GM21576 (cell line): ENCODE measurements around the gene ISCU.
"Not testable (repeated sequence)": the region's sequence is repeated elsewhere in the genome, so short reads cannot be mapped to it uniquely, and the experiment has no call there.

Source experiments
- ATAC-seq: cut with Tn5 transposase; IDR thresholded peaks from one replicate; pipeline ENCODE4 v1.9.1; 2021; ENCODE audit warnings: mild to moderate bottlenecking, moderate library complexity; ENCODE audit not compliant: unreplicated experiment

The ISCU gene

DNA sequence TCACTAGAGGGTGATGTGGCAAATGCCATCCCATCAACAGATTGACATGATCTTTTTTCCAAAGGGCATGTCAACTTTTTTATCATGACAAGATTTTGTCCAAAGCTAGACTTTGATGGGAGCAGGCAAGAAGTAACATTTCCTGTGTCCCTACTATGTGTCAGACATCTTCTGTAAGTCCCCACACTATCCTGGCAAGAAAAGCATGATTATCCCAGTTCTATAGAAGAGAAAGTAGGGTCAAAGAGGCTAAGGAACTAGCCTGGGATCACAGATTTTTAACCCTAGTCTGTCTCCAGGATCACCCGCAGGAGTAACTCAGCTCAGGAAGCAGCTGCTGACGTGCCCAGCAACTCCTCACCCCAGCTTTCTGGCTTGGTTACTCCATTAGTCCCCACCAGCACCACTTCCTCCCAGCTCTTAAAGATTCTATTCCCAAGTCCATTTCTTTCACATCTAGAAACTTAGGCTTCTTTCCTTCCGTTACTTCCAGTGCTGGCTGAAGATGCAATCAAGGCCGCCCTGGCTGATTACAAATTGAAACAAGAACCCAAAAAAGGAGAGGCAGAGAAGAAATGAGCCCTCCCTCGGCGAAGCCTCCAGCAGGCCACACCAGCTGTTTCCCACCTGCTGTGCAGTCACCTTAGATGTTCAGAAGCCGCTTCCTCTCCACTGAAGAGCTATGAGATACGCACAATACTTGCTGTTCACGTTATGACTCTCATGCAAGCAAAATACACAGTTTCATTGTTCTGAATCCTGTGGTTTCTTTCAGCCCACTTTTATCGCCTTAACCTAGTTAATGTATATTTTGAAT is 6.2 kb downstream of the ISCU start:
- ATAC-seq: peak; percentile 80

DNA sequence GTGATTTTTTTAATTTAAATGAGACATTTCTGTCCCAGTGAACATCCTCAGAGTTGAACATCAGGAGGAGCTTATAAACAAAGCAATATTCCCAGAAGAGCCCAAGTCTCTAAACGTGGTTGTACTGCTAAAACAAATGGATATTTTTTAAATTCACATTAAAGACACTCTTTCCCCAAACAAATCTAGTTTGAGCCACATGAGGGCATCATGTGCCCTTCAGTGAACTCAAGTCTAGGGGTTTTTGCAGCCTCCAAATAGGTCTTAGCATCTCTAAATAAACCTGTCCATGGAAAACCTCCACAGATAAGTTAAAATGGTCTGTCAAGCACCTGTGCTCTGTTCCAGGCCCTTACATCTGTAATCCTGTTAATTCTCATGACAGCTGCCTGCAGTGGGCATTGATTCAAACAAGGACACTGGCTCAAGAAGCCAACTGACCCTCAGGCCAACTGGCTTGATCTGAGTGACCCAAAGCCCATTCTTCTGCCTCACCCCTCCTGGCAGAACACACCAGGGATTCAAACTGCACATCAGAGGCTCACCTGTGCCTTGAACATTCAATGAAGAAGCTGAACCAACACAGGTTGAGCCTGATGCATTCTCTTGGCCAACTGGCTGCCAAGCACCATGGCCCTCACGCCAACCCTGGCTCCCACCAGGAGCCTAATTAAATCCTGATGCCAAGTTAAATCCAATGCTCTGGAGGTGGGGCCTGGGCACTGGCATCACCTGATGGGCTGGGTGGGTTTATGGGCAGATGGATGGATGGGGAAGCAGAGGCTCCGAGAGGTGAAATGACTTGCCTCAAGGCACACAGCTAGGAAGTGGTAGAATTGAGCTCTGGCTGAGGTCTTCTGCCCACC is 8.6 kb downstream of the ISCU start:
- ATAC-seq: no peak

DNA sequence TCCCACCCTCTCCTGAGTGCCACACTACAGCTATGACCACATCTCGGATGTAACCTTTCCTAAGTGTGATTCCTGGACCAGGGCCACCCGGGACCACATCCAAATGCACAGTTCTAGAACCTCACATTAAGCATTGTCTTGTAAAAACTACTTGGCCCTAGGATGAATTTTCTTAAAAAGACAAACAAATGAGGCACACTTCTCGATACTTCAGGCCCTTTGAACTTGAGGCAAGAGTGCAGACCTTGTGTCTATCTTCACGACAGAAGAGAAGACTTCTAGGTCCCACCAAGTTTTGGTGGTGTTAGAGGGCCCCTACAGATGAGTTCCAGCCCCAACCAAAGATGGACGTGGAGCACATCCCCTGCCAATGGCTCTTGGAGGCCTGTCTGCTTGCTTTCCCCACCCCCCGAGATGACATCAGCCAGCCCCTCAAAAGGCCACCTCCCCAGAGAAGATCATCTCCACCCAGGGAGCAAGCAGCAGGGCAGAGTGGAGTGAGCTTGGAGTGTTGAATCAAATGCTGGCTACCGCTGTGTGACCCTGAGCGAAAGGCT is 9.3 kb downstream of the ISCU start:
- ATAC-seq: no peak

DNA sequence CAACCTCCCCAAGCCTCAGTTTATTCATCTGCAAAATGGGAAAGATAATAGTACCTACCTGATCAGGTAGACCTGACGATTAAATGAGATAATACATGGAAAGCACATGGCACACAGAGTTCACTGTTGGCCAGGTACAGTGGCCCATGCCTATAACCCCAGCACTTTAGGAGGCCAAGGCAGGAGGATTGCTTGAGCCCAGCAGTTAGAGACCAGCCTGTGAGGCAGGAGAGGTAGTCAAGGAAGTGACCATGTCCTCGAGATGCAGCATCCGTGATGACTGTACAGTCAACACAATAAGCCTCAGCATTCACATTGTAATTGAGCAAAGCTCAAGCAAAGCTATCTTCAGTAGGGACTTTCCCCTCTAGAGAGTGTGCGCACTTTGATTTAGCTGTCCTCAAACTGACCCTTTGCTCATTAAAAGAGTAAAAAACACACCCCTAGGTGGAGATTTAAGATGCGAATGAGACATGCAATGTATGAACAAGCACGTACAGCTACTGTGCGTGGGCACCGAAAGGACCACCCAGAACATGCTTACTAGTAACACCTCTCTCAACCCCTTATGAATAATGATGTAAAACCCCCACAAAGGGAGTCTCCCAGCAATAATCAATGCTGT is 9.9 kb downstream of the ISCU start:
- no peak for ATAC-seq

DNA sequence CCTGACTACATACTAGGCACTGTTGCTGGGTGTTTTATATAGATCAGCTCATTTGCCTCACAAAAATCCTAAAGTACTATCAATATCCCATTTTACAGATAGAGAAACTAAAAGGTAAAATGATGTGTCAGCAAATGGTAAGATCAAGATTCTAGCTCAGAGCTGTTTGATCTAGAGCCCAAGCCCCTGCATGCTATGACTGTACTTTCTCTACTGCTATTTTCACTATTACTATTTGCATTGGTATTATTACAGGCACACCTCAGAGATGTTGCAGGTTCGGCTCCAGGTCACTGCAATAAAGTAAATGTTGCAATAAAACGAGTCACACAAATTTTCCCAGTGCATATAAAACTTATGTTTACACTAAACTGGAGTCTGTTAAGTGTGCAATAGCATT is 10.9 kb downstream of the ISCU start:
- ATAC-seq: no peak

DNA sequence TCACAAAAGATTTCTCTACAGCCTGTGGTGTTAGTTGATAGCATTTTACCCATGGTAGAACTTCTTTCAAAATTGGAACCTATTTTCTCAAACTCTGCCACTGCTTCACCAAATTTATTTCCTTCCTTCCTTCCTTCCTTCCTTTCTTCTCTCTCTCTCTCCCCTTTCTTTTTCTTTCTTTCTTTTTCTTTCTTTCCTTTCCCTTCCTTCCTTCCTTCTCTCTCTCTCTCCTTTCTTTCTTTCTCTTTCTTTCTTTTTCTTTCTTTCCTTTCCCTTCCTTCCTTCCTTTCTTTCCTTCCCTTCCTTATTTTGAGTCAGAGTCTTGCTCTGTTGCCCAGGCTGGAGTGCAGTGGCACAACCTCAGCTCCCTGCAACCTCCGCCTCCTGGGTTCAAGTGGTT is 11.9 kb downstream of the ISCU start:
- not testable (repeated sequence) for ATAC-seq

DNA sequence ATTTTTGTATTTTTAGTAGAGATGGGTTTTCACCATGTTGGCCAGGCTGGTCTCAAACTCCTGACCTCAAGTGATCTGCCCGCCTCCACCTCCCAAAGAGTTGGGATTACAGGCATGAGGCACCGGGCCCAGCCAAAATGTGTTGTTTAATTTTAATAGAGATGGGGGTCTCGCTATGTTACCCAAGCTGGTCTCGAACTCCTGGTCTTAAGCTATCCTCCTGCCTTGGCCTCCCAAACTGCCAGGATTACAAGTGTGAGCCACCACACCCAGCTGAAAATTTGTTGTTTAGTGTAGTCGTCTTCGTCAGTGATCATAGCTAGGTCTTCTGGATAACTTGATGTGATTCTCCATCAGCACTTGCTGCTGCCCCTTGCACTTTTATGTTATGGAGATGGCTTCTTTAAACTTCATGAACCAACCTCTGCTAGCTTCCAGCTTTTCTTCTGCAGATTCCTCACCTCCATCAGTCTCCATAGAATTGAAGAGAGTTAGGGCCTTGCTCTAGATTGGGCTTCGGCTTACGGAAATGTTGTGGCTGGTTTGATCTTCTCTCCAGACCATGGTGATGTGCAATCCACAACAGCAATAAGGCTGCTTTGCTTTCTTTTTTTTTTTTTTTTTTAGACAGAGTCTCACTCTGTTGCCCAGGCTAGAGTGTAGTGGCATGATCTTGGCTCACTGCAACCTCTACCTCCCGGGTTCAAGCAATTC is 13.0 kb downstream of the ISCU start:
- ATAC-seq: no peak

DNA sequence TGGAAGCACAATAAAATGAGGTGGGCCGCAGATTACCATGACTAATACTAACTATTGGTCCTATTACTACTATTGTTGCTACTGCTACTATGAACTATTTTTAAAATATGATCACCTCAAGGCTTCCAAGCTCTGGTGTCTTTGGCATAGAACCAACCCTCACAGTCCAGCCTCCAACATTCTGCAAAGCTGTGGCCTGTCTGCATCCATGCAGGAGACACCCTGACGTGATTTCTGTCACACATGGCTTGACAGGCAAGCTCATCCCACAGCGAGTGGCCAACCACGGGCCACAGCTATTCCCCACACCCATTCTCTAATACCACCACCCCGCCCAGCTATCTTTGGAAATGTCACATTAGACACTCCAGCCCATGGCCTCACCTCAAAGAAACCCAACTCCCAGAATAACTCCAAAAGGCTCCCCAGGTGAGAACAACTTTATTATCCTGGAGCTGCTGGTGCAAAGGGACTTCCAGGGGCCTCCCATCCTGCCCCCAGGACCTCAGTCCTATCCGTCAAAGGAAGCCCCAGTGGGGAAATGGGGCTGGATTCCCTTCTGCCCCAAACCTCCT is 14.4 kb downstream of the ISCU start:
- ATAC-seq: no peak

DNA sequence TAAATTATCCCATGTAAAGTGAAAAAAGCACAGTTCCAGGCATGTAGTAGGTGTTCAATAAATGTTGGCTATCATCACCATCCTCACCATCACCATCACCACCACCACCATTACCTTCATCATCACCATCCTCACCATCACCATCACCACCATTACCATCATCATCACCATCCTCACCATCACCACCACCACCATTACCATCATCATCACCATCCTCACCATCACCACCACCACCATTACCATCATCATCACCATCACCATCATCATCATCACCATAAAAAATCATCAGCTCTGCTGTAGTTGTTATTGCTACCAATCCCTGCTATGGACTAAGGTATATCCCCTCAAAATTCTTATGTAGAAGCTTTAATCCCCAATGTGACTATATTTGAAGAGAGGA is 15.1 kb downstream of the ISCU start:
- no peak for ATAC-seq

DNA sequence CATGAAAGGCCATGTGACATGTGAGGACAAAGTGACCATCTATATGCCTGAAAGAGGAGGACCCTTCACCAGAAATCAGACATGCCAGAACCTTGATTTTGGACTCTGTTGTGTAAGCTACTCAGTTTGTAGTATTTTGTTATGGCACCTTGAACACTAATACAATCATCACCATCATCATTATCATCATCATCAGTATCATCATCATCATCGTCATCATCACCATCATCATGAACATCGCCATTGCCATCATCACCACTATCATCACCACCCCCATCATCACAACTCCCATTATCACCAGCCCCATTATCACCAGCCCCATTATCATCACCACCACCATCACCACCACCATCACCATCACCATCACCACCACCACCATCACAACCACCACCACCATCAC is 15.9 kb downstream of the ISCU start:
- ATAC-seq: no peak

DNA sequence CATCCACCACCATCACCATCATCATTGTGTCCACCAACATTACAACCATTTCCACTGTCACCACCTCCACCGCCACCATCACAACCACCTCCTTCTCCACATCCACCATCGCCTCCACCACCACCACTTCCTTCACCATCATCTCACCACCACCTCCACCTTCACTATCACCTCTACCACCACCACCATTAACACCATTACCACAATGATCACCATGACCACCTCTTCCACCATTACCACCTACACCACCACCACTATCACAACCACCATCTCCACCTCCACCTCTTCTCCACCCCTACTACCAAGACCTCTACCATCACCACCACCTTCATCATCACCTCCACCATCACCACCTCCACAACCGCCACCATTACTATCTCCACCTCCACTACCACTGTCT is 16.4 kb downstream of the ISCU start:
- no peak for ATAC-seq

DNA sequence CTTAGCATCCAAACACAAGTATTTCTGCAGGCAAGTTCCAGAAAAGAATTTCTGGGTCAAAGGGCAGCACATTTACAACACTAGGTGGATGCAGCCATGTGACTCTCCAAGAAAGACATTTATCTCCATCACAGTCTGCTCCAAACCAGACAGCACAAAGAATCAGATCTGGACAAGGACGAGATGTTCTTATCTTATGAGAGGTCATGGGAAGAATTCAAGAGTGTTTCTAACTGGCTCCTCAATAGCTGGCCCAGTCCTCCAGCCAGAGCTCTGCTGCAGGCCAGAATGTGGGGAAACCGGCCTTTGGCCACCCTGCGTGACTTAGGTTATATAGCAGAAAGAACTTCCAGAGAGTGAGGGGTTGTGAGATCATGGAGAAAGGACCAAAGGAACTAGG is 18.1 kb downstream of the ISCU start:
- ATAC-seq: no peak

DNA sequence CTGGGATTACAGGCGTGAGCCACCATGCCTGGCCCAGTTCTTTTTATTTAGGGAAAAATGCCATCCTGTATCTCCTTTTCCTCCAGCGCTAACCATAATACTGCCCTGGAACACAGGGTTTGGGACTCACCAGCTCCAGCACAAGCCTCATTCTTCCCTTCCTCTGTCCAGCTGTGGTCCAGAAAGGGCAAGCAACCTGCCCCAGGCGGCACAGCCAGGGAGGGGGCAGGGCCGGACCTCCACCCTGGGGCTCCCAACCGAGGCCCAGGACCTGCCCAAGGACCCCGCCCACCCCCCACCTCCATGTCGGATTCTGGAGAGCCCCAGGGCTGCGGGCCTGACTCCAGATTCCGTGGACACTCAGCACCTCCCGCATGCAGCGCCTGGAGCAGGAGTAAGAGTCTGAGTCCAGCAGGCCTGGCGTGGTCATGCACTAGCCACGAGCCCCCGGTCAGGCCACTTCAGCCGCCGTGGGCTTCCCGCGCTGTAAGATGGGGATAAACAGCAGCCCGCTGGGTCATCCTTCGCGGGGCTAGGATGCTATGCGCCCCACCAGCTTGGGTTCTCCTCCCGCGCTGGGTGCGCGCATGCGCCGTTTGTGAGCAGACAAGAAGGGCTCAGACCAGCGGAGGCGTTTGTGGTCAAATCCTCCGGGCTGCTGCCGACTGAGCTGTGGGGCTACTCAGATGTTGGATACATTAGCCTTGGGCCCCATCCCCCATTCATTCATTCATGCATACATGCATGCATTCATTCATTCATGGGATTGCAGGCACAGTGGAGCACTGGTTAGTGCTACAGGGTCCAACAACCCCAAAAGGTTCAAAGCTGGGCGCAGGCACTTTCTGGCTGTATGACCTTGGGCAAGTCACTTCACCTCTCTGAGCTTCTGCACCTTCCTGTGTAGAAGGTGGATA is 19.2 kb downstream of the ISCU start:
- no peak for ATAC-seq

DNA sequence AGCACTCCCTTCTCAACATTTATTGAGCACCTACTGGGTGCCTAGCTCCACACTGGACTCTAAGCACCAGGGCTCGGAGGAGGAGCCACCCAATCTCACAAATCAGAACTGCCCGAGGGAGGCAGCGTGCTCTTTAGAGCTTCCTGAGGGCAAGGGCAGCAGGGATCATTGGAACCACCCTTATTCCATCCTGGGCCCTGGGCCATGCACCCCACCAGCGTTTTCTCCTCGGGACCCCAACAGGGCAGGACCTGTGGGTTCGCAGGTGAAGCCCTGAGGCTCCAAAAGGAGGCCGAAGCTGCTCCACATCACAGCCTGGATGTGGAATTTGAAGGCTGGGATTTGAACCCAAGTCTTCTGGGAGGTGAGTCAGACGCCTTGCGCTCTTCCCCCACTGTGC is 20.1 kb downstream of the ISCU start:
- ATAC-seq: no peak

DNA sequence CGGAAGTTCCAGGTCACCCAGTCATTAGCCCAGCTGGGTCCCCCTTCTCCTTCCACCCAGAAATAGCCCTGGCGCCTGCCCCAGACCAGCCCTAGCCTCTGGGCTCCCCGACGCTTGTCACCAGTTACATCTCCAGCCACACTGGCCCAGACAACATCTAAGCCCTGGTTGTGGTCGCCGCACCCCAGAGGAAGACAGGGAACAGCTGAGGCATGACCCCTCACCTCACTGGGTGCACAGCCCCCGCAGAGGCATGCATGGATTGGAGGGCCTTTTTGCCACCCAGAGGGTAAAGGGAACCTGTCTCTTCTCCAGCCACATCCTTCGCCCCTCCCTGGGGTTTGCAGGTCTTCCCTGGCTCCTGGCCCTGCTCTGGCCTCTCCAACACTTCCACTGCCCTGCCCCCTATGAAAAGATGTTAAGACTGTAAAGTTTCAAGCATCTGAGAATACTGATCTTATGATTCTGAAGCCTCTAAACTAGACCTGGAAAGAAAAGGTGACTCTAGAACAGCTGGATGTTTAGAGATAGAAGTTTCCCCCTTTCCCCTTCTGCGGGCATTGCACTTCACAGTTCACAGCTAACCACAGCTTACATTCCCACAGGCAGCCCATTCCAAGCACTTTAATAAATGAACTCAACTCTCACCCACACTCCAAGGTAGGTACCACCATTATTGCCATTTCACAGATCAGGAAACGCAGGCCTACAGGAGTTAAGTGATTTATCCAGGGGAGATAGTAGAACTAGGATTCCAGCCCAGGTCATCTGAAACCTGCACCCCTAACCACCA is 20.8 kb downstream of the ISCU start:
- ATAC-seq: no peak

DNA sequence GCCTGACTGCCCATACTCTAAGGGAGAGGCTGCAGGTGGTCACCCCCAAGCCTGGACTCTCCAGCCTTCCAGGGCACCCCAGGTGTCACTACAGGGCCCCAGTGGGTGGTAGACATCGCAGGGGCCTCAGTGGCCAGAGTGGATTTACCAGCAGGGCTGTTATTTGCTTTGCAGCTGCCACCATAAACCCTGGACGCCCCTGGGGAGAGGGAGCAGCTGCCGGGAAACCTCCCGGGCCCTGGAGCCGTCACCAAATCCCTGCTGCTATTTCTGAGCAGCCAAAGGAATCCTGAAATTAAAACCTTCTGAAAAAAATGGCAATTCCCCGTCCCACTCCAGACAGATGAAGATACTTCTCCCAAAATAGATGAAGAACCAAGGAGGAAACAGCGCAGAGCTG is 21.6 kb downstream of the ISCU start:
- no peak for ATAC-seq

DNA sequence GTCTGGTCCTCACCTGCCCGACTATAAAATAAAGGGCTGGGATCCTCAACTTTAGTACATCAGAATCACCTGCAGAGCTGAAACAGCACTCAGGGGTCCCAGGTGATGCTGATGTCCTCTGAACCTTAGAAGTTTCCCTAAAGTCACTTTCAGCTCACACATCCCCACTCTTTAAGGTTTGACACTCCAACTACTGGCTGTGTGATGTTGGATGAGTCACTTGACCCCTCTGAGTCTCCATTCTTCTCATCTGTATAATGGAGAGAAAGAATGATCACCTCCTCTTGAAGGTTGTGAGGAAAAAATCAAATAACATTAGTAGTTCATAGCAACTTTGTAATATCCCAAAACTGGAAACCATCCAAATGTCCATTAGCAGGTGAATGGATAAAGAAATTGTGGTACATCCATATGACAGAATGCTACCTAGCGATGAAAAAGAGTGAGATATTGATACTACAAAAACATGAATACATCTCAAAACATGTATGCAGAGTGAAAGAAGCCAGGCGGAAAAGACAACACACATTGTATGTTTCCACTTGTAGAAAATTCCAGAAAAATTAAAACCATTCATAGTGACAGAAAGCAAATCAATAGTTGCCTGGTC is 22.2 kb downstream of the ISCU start:
- no peak for ATAC-seq

DNA sequence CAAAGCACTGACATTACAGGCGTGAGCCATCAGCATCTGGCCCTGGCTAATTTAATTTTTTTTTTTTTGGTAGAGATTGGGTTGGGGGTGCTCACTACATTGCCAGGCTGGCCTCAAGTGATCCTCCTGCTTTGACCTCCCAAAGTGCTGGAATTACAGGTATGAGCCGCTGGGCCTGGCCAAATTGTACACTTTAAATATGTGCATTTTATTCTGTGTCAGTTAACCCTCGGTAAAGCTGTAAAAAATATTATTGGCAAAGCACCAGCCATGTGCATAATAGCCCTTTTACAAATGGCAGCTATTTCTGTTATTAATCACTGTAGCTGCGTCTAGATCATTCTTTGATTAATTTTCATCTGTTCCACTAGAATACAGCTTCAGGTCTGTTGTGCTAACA is 23.5 kb downstream of the ISCU start:
- no peak for ATAC-seq
